Colonic mucosa (tissue), 4 donors: Measurements from ENCODE around the gene COQ8A. TPM values are rescaled to one million over a fixed set of nuclear protein-coding genes. Genes with fewer than 3 reads are reported as not detected.

ENCODE experiments used
- DNase-seq: peaks from one replicate; pipeline ENCODE4 v3.0.0-alpha.2; 2020
- H3K27ac ChIP-seq: fragments of 200-600 bp; one replicate; pipeline ENCODE4 v1.8.0; 2021
- H3K27me3 ChIP-seq: fragments of 200-600 bp; one replicate; pipeline ENCODE4 v1.8.0; 2021
- H3K36me3 ChIP-seq: fragments of 200-600 bp; one replicate; pipeline ENCODE4 v1.8.0; 2021
- H3K4me1 ChIP-seq: fragments of 200-600 bp; one replicate; pipeline ENCODE4 v1.8.0; 2021; ENCODE audit warnings: mild to moderate bottlenecking
- H3K4me3 ChIP-seq: fragments of 200-600 bp; one replicate; pipeline ENCODE4 v1.8.0; 2021
- H3K9ac ChIP-seq, 2 donors: one replicate each; pipeline ENCODE4 v1.7.0; 2013; ENCODE audit warnings: control low read depth in 2 of 2, low read depth in 2 of 2, low read length in 2 of 2
- H3K9me3 ChIP-seq: fragments of 200-600 bp; one replicate; pipeline ENCODE4 v1.8.0; 2021
- CTCF ChIP-seq: fragments of 200-600 bp; IDR thresholded peaks from one replicate; pipeline ENCODE4 v1.8.0; 2022; ENCODE audit warnings: antibody characterized with exemption, mild to moderate bottlenecking
- intact Hi-C: fragments of 100-400 bp; cut with DNase I; formaldehyde crosslinking; loops from one replicate; pipeline ENCODE4 v1.14.1; 2022
- total RNA-seq, 2 donors: library from RNA; stranded (reverse); fragmentation: NEBNext Ultra II Directional in 1 of 2; extraction: Animal tissue kit (Norgen Biotek cat#: 25700) in 1 of 2; gene quantifications; one replicate each; pipeline ENCODE4 v1.2.1, GENCODE V29; 2021
- donor health status: healthy.
- donor health status: DM: no; HTN: no; CAD: no.
- donor health status: DM: no; HTN: no; CAD: no.

Gene COQ8A
- total RNA-seq, 2 donors from 2014 or later = 56.3 to 58.1 TPM

- Histone ChIP-seq H3K4me1 (no peaks in the 10 kb centered on the region), H3K36me3 (no peaks in the 10 kb centered on the region), H3K27ac (no peak overlapping the region), H3K27me3 (no peaks in the 10 kb centered on the region), H3K9ac (no peak overlapping the region), H3K4me3 (no peak overlapping the region), H3K9me3 (no peaks in the 10 kb centered on the region)
- TF ChIP-seq CTCF = no peak
- DNase-seq = no peak
- intact Hi-C loops = no loop called here
Measured at GRCh38 chr1:227006226-227006796, 66.2 kb downstream of the COQ8A start.

- intact Hi-C loops = no loop called here
Measured at GRCh38 chr1:227009937-227010336, 69.8 kb downstream of the COQ8A start.

GRCh38 chr1:227010645-227011044 is 70.6 kb downstream of the COQ8A start:
- DNase-seq = peak; percentile 42
- H3K27ac ChIP-seq = no peak overlapping the region
- H3K27me3 ChIP-seq = no peaks in the 10 kb centered on the region
- H3K9me3 ChIP-seq = no peaks in the 10 kb centered on the region
- H3K9ac ChIP-seq = no peak overlapping the region
- no peak for TF ChIP-seq CTCF
- no peak overlapping the region for H3K4me3 ChIP-seq
- no peaks in the 10 kb centered on the region for H3K4me1 ChIP-seq
- H3K36me3 ChIP-seq = no peaks in the 10 kb centered on the region
- intact Hi-C loops = no loop called here

More at GRCh38 chr1:227009937-227010336, 69.8 kb downstream of the COQ8A start:
- Histone ChIP-seq H3K9ac (no peak overlapping the region), H3K36me3 (no peaks in the 10 kb centered on the region), H3K4me1 (no peaks in the 10 kb centered on the region), H3K27me3 (no peaks in the 10 kb centered on the region), H3K4me3 (no peak overlapping the region), H3K27ac (no peak overlapping the region), H3K9me3 (no peaks in the 10 kb centered on the region)
- no peak for TF ChIP-seq CTCF
- no peak for DNase-seq

- no peaks in the 10 kb centered on the region for H3K9me3 ChIP-seq
- H3K4me1 ChIP-seq = no peaks in the 10 kb centered on the region
- no peak overlapping the region for H3K4me3 ChIP-seq
- no peak overlapping the region for H3K9ac ChIP-seq
- no peaks in the 10 kb centered on the region for H3K27me3 ChIP-seq
- intact Hi-C loops = no loop called here
- no peak for TF ChIP-seq CTCF
- no peak overlapping the region for H3K27ac ChIP-seq
- H3K36me3 ChIP-seq = no peaks in the 10 kb centered on the region
- DNase-seq = no peak
Measured at GRCh38 chr1:227016990-227017389, 76.9 kb downstream of the COQ8A start.

- DNase-seq = no peak
- no peaks in the 10 kb centered on the region for H3K9me3 ChIP-seq
- H3K27ac ChIP-seq = no peak overlapping the region
- H3K36me3 ChIP-seq = no peaks in the 10 kb centered on the region
- H3K27me3 ChIP-seq = no peaks in the 10 kb centered on the region
- H3K4me3 ChIP-seq = no peak overlapping the region
- TF ChIP-seq CTCF = no peak
- H3K9ac ChIP-seq = no peak overlapping the region
- no peaks in the 10 kb centered on the region for H3K4me1 ChIP-seq
- intact Hi-C loops = no loop called here
Measured at GRCh38 chr1:227032396-227032795, 92.3 kb downstream of the COQ8A start.
